Ishikawa (cell line): ENCODE measurements around the gene RNF115.

Experiments
- CEBPB ChIP-seq: IDR thresholded peaks from 2 replicates; pipeline ENCODE4 v1.6.1; 2012
- EP300 ChIP-seq: IDR thresholded peaks from 2 replicates; pipeline ENCODE4 v1.6.1; 2012; ENCODE audit warnings: borderline replicate concordance
- FOXM1 ChIP-seq: IDR thresholded peaks from 2 replicates; pipeline ENCODE4 v1.6.1; 2012; ENCODE audit warnings: low read depth, borderline replicate concordance
- MAX ChIP-seq: IDR thresholded peaks from 2 replicates; pipeline ENCODE4 v1.6.1; 2012
- NFIC ChIP-seq: IDR thresholded peaks from 2 replicates; pipeline ENCODE4 v1.6.1; 2012
- REST ChIP-seq: IDR thresholded peaks from 2 replicates; pipeline ENCODE4 v1.6.1; 2012; ENCODE audit warnings: low read depth, mild to moderate bottlenecking
- TAF1 ChIP-seq: IDR thresholded peaks from 2 replicates; pipeline ENCODE4 v1.6.1; 2012; ENCODE audit warnings: low read depth, mild to moderate bottlenecking
- TEAD4 ChIP-seq: IDR thresholded peaks from 2 replicates; pipeline ENCODE4 v1.6.1; 2012
- ZBTB7A ChIP-seq: IDR thresholded peaks from 2 replicates; pipeline ENCODE4 v1.6.1; 2012; ENCODE audit warnings: low read depth

- TF ChIP-seq TAF1 (no peak), REST (no peak), EP300 (no peak), ZBTB7A (no peak), TEAD4 (no peak), CEBPB (no peak), NFIC (no peak), MAX (no peak), FOXM1 (no peak)
Measured at GRCh38 chr1:145689922-145690321, 134.0 kb downstream of the RNF115 start.
